ENCODE data around the gene BEX2.
"Not testable (repeated sequence)": the region's sequence is repeated elsewhere in the genome, so short reads cannot be mapped to it uniquely, and the experiment has no call there.

The BEX2 gene

GRCh38 chrX:103311399-103311780 lies 600 bp upstream of the BEX2 start:
- Histone ChIP-seq H3K9ac (ENCODE audit: low read length) (no peak overlapping the region), H3K4me3 (ENCODE audit: low read length) (no peak overlapping the region)

GRCh38 chrX:103309860-103310554 lies 783 bp downstream of the BEX2 start:
- no peaks in the 10 kb centered on the region for H3K36me3 ChIP-seq (ENCODE audit: control insufficient read depth, insufficient read depth, low read length)
- peak overlapping the region; percentile 42 for H3K4me3 ChIP-seq (ENCODE audit: low read length)
- H3K4me1 ChIP-seq (ENCODE audit: control insufficient read depth, insufficient read depth, low read length), result no peaks in the 10 kb centered on the region
- peaks cover 4% of the 10 kb centered on the region for H3K27me3 ChIP-seq (ENCODE audit: control insufficient read depth, insufficient read depth, low read length)
- H3K27ac ChIP-seq (ENCODE audit: low read depth, low read length), result no peak overlapping the region
- no peak overlapping the region for H3K9ac ChIP-seq (ENCODE audit: low read length)

More at GRCh38 chrX:103311399-103311780, 600 bp upstream of the BEX2 start:
- Histone ChIP-seq H3K36me3 (ENCODE audit: control insufficient read depth, insufficient read depth, low read length) (no peaks in the 10 kb centered on the region), H3K4me1 (ENCODE audit: control insufficient read depth, insufficient read depth, low read length) (no peaks in the 10 kb centered on the region), H3K27ac (ENCODE audit: low read depth, low read length) (no peak overlapping the region), H3K27me3 (ENCODE audit: control insufficient read depth, insufficient read depth, low read length) (peaks cover 4% of the 10 kb centered on the region)

- H3K27ac ChIP-seq (ENCODE audit: low read depth, low read length); H3K9ac ChIP-seq (ENCODE audit: low read length); H3K27me3 ChIP-seq (ENCODE audit: control insufficient read depth, insufficient read depth, low read length); H3K36me3 ChIP-seq (ENCODE audit: control insufficient read depth, insufficient read depth, low read length); H3K4me1 ChIP-seq (ENCODE audit: control insufficient read depth, insufficient read depth, low read length); H3K4me3 ChIP-seq (ENCODE audit: low read length): not testable (repeated sequence)
These were observed 5.1 kb downstream of the BEX2 start for GRCh38 chrX:103305666-103306065.

GRCh38 chrX:103304705-103305104 lies 6.1 kb downstream of the BEX2 start:
- Histone ChIP-seq H3K4me1 (ENCODE audit: control insufficient read depth, insufficient read depth, low read length) (no peaks in the 10 kb centered on the region), H3K4me3 (ENCODE audit: low read length) (no peak overlapping the region), H3K27ac (ENCODE audit: low read depth, low read length) (no peak overlapping the region), H3K36me3 (ENCODE audit: control insufficient read depth, insufficient read depth, low read length) (no peaks in the 10 kb centered on the region), H3K27me3 (ENCODE audit: control insufficient read depth, insufficient read depth, low read length) (peaks cover 4% of the 10 kb centered on the region), H3K9ac (ENCODE audit: low read length) (no peak overlapping the region)

- no peak overlapping the region for H3K27ac ChIP-seq (ENCODE audit: low read depth, low read length)
- H3K4me3 ChIP-seq (ENCODE audit: low read length), result no peak overlapping the region
- H3K27me3 ChIP-seq (ENCODE audit: control insufficient read depth, insufficient read depth, low read length), result no peaks in the 10 kb centered on the region
- H3K4me1 ChIP-seq (ENCODE audit: control insufficient read depth, insufficient read depth, low read length), result no peaks in the 10 kb centered on the region
- no peaks in the 10 kb centered on the region for H3K36me3 ChIP-seq (ENCODE audit: control insufficient read depth, insufficient read depth, low read length)
- H3K9ac ChIP-seq (ENCODE audit: low read length), result no peak overlapping the region
These were observed 17.7 kb downstream of the BEX2 start for GRCh38 chrX:103293118-103293517.

- Histone ChIP-seq H3K27ac (ENCODE audit: low read depth, low read length) (no peak overlapping the region), H3K27me3 (ENCODE audit: control insufficient read depth, insufficient read depth, low read length) (peaks cover 3% of the 10 kb centered on the region), H3K9ac (ENCODE audit: low read length) (no peak overlapping the region), H3K4me3 (ENCODE audit: low read length) (no peak overlapping the region), H3K36me3 (ENCODE audit: control insufficient read depth, insufficient read depth, low read length) (no peaks in the 10 kb centered on the region), H3K4me1 (ENCODE audit: control insufficient read depth, insufficient read depth, low read length) (no peaks in the 10 kb centered on the region)
These were observed 31.2 kb downstream of the BEX2 start for GRCh38 chrX:103279624-103280023.

- peaks cover 3% of the 10 kb centered on the region for H3K27me3 ChIP-seq (ENCODE audit: control insufficient read depth, insufficient read depth, low read length)
- H3K36me3 ChIP-seq (ENCODE audit: control insufficient read depth, insufficient read depth, low read length), result no peaks in the 10 kb centered on the region
- H3K27ac ChIP-seq (ENCODE audit: low read depth, low read length), result no peak within 1 kb of the TSS
- no peaks in the 10 kb centered on the region for H3K4me1 ChIP-seq (ENCODE audit: control insufficient read depth, insufficient read depth, low read length)
- H3K4me3 ChIP-seq (ENCODE audit: low read length), result no peak within 1 kb of the TSS
- no peak within 1 kb of the TSS for H3K9ac ChIP-seq (ENCODE audit: low read length)
These were observed 34.2 kb downstream of the BEX2 start, which contains the start of gene TCEAL5 for GRCh38 chrX:103276581-103277002. Gene TCEAL5, minus strand, starts transcription at chrX:103276750. Its CDS starts 2,187 bp downstream, at chrX:103274563.

DNA sequence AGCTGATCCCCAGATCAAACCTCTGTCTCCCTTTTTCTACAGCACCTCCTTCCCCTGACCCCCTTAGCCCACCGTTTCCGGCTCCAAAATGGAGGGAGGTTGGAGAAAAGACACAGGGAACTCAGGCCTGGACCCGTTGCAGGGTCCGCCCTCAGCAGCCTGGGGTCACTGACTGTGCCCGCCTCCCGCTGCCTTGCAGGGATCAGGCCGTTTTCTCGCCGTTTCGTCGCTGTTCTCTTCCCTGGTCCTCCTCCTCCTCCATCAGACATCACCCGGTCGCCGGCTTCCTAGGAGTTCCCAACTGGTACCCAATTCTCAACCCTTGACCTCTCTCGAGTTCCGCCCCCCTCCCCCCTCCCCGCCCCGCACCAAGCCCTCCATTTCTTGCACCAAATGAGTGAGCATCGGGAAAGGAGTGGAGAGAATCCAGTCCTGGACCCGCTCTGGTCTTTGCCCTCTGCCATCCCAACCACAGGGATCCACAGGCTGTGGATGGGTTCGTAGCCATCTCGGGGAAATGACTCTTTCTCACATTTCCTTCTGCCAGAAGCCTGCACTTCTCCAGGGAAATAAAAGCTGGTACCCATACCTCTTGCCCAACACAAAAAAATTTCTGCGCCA lies 34.7 kb downstream of the BEX2 start:
- Histone ChIP-seq H3K27ac (ENCODE audit: low read depth, low read length) (no peak overlapping the region), H3K4me1 (ENCODE audit: control insufficient read depth, insufficient read depth, low read length) (no peaks in the 10 kb centered on the region), H3K9ac (ENCODE audit: low read length) (no peak overlapping the region), H3K4me3 (ENCODE audit: low read length) (no peak overlapping the region), H3K36me3 (ENCODE audit: control insufficient read depth, insufficient read depth, low read length) (no peaks in the 10 kb centered on the region), H3K27me3 (ENCODE audit: control insufficient read depth, insufficient read depth, low read length) (peaks cover 3% of the 10 kb centered on the region)

- H3K27ac ChIP-seq (ENCODE audit: low read depth, low read length), result no peak overlapping the region
- no peak overlapping the region for H3K9ac ChIP-seq (ENCODE audit: low read length)
- peaks cover 3% of the 10 kb centered on the region for H3K27me3 ChIP-seq (ENCODE audit: control insufficient read depth, insufficient read depth, low read length)
- H3K4me1 ChIP-seq (ENCODE audit: control insufficient read depth, insufficient read depth, low read length), result no peaks in the 10 kb centered on the region
- no peaks in the 10 kb centered on the region for H3K36me3 ChIP-seq (ENCODE audit: control insufficient read depth, insufficient read depth, low read length)
- no peak overlapping the region for H3K4me3 ChIP-seq (ENCODE audit: low read length)
These were observed 36.5 kb downstream of the BEX2 start for GRCh38 chrX:103274284-103274683.

Data from rectal smooth muscle tissue (tissue), 1 donor.